ENCODE results near the gene ECM2.

ECM2 gene

DNA sequence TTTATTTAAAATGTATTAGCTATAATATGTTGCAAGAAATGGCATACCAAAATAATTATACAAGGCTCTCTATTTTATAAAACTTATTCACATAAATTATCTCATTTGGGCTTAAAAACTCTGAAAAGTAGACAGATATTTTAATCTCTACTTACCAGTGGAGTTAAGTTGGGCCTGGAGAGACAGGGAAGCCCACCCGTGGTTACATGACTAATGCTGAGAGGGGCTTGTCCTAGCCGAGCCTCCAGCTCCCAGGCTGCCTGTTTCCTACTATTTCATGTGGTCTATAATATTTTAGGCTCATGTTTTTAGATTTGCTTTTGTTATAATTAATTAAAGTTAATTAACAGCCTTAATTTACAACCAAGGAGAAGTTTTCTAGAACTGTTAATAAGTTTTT is 32.6 kb downstream of the ECM2 start:
- in situ Hi-C loops (cut with HindIII; ENCODE audit: low sequenced_read_pairs) = no loop called here

DNA sequence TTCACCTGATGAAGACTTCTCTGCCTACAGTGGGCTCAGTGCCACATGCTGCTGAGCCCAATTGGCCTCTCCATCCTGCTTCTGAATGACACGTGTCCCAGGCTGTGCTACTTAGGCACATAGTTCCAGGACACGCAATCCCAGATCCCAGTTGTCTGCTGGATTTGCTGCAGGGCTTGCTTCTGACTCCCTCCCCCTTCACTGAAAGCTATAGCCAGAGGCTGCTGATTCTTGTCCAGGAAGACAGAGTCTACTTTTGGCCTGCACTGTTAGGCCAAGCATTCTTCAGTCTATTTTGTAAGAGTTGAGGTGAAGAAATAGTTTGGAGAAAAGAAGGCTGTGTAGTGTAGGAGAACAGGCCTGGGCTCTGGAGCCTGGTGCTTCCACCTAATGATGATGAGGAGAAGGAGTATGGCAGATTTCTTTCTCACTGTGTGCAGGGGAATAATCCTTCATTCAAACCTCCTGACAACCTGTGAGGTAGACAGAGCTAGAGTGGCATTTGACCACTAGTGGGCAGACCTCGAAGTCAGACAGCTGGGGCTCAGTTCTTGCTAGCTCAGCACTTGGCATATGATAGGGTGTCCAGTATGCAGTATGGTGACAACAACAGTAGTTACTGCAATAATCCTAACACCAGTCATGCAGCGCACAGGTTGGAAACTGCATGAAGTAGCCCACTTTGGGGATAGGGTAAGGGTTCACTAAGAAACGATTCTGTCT is 34.0 kb downstream of the ECM2 start:
- in situ Hi-C loops (cut with HindIII; ENCODE audit: low sequenced_read_pairs) = no loop called here

DNA sequence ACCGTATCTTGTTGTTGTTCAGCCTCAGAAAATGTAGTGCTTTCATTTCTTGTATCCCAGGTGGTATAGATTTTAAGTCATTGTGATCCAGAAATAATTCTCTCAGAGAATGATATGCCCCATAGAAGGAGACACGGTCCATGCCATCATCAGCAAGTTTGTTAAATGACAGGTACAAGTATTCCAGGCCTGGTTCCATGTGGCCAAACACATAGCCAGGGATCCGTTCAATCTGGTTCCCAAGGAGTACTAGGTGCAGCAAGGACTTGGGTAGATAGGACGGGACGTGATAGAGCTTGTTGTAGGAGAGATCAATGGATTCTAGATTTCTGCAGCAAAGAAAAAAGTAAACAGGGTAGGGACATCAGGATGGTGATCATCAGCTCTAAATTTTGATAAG is 35.1 kb downstream of the ECM2 start:
- in situ Hi-C loops (cut with HindIII; ENCODE audit: low sequenced_read_pairs) = no loop called here

DNA sequence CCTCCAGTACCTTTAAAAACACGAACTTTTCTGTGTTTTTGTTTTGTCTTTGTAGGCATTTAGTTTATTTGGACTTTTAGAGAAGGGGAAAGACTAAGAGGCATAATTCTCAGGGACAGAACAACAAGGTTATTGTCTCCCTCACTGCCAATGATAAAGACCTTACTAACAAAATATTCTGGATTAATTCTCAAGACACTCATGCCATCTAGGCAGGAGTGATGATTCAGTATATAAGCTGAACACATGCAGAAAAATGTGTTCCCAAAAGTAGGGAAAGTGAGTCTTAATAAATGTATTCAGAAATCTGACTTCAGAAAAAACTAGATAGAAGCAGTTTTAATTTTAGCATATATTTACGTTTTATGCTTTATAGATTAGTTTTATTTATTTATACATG is 36.1 kb downstream of the ECM2 start:
- in situ Hi-C loops (cut with HindIII; ENCODE audit: low sequenced_read_pairs) = loop anchor here (25.0 kb wide), 1 partner anchor 112 kb away; no protein-coding TSS in a partner anchor

DNA sequence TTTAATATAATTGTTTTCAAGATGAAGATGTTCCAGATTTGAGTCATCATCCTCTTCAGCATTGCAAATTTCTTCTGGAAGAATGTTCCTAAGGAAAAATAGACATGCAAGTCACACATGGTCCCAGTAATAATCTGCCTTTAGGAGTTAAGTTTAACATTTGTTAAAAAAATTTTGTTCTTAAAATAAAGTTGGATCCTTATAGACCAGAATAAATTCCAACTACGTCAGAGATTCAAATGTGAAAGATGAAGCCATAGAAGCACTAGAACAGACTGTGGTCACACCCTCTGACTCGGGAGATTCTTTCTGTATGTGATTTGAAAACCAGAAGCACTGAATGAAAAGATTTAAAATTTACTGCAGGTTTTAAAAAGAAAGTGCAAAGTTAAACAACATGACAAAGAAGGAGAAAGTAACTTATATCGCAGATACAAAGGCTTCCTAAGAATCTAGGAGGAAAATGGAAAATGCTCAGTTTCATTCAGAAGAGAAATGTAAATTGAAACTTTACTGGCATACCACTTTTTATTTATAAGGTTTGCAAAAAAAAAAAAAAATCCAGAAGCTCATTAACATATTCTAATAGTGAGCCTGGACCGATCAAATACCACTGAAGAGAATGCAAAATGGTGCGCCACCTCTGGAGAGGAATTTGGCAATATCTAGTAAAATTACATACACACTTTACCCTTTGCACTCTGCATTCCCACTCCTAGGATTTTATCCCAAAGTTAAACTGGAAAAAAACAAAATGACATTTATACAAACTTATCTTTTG is 39.2 kb downstream of the ECM2 start:
- in situ Hi-C loops (cut with HindIII; ENCODE audit: low sequenced_read_pairs) = loop anchor here (25.0 kb wide), 1 partner anchor 109 kb away; no protein-coding TSS in a partner anchor

DNA sequence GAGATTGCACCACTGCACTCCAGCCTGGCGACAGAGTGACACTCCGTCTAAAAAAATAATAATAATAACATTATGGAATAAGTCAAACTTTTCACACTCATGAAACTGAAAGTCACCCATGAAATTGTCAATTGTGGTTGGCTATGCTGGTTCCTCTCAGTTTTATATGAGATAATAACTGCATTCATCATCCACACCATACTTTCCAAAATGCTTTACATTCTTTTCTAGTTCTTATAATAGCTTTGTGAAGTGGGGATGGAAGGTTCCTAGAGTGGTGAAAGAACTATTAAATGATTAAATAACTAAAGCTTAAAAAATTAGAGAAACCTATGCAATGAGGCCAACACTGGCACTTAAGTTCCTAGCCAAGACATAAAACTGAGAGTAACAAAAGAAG is 40.9 kb downstream of the ECM2 start:
- in situ Hi-C loops (cut with HindIII; ENCODE audit: low sequenced_read_pairs) = loop anchor here (25.0 kb wide), 1 partner anchor 108 kb away; no protein-coding TSS in a partner anchor

DNA sequence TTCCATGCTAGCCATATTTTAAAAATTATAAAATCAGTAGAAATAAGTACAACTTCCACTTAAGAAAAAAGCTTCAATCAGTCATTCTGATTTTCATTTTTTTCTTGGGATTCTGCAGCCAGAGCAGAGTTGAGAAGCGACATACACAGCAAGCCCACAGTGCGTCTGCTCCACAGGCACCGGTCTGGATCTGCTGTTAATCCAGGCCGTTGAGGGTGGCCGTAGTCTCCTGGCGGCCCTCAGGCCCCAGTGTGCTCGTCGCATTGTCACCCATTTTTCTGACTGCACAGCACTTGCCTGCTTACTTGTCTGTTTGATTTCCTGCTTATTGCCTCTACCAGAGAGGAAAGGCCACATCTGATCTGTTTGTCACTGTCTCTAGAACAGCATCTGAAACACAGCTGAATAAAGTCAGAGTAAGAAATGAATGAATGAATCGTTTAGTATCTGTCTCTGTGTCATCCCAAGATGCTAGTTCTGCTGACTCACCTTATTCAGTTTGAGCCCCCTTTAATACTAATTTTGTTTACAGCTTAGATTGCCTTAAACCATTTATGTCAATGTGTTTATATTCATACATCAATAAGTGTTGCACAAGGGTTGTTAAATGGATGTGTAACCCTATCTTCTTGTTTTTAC is 41.9 kb downstream of the ECM2 start:
- in situ Hi-C loops (cut with HindIII; ENCODE audit: low sequenced_read_pairs) = loop anchor here (25.0 kb wide), 1 partner anchor 107 kb away; no protein-coding TSS in a partner anchor

DNA sequence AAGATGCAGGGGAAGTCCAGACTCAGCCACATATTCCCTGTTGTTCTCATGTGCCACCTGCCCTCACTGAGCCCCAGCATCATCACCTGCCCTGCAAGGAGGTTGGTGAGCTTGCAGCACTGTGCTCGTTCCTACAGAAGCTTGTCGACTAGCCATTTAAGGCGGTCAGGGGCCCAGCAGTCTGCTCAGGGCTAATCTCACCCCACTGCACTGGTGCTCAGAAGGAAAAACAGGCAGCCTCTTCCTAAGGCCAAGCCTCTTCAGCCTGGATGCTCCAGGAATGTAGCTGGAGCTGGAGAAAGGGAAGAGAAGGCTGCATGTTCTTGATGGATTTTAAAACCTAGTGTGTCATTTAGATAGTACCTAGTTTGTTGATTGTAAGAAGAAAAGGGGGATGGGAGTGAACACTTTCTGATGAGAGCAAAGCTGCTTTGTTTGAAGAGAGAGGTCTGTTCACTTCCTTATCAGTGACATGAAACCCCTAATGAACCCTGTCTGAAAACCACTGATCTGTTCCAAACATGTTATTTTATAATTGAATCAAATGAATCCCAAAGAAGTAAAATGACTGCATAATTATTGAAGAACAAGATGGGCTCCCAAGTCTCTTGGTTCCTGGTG is 42.9 kb downstream of the ECM2 start:
- in situ Hi-C loops (cut with HindIII; ENCODE audit: low sequenced_read_pairs) = loop anchor here (25.0 kb wide), 1 partner anchor 106 kb away; no protein-coding TSS in a partner anchor

DNA sequence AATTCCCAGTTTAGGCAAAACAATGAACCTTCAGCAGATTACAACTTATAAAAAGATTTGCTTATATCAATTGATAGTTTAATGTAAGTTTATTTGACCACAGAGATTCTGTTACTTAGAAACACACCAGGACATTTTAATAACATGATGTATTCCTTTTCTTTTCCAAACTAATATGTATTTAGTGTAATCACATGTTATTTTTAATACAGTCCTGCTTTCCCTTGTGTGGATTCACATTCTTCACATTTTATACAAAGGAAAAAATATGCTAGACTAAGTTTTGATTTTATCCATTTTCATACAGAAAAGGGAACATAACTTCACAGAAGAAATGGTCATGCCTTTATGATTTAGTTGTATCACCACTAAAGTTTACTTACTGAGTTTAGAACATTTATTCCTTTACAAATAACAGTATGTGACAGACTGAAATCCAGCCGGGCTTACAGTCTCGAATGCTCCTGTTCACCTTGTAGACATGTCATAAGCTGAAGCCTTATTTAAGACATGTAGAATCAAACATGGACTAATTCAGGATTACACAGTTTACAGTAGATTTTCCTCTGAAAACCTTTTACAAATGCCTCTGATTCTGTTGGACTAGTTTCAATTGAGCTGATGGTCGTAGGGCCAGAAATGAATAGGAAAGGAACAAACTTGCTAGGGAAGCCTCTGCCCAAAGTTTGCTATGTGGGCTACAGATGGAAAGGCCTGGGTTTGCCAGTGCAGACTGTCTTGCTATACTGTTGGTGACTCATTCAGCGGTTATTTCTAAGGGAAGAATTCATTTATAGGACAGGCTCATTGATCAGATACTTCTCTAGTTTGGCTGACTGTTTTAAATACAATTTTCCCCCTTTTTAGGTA is 46.9 kb downstream of the ECM2 start:
- in situ Hi-C loops (cut with HindIII; ENCODE audit: low sequenced_read_pairs) = loop anchor here (5.0 to 25.0 kb wide), 2 partner anchors 62 to 102 kb away; no protein-coding TSS in a partner anchor

DNA sequence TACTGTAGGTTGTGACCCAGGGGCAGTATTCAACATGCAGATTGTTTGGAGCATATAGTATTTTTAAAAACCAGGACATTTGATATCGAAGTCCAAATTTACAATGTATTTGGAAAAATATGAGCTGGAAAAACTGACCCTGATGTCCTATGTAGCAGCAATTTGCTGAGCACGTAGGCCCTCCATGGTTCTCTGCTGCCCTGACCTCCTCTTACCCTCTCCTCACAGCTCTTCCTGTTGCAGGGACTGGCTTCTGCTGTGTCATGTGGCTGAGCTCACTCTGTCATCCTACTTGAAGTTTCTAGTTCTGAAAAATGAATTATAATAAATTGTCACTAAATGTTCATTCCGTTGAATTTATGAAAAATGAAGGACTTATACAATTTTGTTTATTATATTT is 49.4 kb downstream of the ECM2 start:
- in situ Hi-C loops (cut with HindIII; ENCODE audit: low sequenced_read_pairs) = loop anchor here (5.0 to 25.0 kb wide), 2 partner anchors 59 to 99 kb away; no protein-coding TSS in a partner anchor

DNA sequence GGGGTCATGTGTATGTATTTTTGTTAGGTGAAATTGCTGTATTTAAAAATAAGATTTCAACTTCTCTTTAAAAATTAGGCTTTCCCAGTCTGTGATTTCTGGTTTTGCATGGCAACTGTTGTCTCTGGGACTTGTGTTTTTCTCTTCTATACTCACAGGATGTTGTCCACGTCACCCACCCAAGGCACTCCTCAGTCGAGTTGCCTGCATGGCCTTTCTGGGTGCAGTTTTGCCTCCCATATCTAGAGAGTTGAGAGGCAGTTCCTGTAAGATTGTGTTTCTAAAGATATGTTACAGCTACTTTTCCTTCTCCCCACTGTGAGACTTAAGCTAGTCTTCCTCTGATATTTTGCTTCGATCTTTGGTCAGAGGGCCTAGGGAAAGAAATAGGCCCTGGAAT is 51.2 kb downstream of the ECM2 start:
- in situ Hi-C loops (cut with HindIII; ENCODE audit: low sequenced_read_pairs) = loop anchor here (25.0 kb wide), 1 partner anchor 97 kb away; no protein-coding TSS in a partner anchor

DNA sequence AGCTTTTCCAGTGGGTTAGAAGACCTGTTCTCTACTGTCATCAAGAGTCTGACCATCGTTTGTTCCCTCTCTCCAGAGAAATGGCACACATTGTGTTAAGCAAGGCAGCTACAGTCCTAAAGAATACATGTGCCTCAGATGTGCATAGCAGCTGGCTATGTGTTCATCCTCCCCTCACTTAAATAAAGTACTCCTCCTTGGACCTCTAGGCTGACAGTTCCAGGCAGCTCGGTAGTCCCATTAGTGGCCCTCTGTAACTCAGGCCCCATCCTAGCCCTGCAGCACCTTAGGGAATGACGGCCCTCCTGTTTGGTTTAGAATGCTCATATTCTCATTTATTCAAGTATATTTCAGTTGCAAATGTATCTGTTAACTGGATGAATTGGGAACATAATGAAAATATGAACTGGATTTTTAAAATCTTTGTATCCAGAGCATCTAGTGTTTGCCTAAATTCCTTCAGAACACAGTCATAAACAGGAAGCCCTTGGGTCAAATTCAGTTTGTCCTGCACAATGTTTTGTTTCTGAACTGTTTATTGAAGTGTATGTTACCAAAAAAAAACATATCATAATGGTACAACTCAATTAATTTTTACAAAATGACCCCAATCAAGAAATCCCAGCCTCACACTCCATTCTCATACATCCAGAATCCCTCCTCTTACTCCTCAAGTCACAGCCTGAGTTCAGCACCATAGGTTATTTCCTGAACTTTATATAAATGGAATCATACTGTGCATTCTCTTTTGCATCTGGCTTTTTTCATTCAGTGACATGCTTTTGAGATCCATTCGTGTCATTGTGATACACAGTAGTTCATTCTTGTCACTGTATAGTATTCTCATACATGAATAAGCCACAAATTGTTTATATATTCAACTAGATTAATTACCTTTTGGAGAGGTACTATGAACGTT is 51.9 kb downstream of the ECM2 start:
- in situ Hi-C loops (cut with HindIII; ENCODE audit: low sequenced_read_pairs) = loop anchor here (25.0 kb wide), 1 partner anchor 97 kb away; no protein-coding TSS in a partner anchor

DNA sequence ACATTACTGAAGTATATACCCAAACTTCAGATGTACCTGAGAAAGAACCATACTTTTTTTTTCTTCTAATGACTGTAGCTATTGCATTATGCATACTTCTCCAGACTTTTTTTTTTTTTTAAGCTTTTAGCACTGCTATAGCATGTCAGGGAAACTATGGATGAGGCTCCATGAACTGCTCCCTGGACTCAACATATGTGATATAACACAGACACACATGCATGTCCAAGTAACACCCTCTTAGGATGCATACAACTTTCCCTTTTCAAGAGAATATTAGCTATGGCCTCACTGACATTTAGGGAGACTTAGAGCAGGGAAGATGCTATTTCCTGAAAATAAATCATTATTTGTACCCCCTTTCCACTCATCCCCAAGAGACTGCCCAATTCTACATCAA is 53.0 kb downstream of the ECM2 start:
- in situ Hi-C loops (cut with HindIII; ENCODE audit: low sequenced_read_pairs) = loop anchor here (25.0 kb wide), 1 partner anchor 96 kb away; no protein-coding TSS in a partner anchor

DNA sequence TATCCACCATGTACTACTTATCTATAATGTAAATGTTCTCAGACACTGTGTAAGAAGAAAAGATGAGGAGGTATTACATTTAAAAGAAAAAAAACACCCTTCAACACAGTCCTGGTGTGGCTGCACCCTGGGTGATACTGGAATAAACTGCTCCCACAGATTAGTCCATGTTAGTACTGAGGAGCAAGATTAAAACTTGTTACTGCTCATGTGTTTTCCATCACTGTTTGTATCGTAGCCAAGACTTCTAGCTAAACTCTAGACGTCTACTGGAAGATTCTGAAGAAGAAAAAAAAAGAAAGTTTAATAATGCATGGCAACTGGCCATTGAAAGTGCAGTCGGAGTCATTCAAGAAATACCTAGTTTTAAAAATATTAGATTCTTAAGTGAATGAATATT is 53.5 kb downstream of the ECM2 start, which contains the start of gene ASPN:
ASPN (minus strand) TSS at position 178 of the 400 bp plus-strand sequence.
- in situ Hi-C loops (cut with HindIII; ENCODE audit: low sequenced_read_pairs) = loop anchor here (25.0 kb wide), 1 partner anchor 95 kb away; no protein-coding TSS in a partner anchor

DNA sequence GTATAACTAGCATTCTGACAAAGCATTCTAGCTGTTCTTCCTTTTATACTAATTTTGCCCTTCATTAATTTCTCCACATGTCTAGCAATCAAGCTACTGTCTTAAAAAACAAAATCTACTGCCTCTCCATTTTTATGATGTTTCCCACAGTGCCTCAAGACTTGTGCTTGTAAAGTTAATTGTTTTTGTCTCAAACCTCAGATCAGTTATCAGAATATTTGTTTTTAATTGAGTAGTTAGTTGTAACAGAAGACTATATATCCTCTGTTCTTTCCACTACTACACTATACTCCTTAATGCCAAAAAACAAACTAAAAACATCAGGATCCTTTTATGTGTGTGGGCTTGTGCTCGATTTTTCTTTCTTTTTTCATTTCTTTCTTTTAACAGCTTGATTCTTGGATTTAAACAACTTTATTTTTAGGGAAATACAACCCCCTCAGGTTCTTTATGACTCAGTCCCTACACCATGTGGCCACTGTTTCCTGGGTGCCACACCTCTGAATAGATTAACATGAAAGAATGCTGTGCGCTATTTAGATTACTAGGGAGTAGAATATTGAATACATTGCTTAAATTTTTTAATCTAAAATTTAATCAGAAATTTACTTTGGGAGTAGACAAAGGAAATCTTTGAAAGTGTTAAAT is 54.7 kb downstream of the ECM2 start:
- in situ Hi-C loops (cut with HindIII; ENCODE audit: low sequenced_read_pairs) = loop anchor here (25.0 kb wide), 1 partner anchor 94 kb away; no protein-coding TSS in a partner anchor

DNA sequence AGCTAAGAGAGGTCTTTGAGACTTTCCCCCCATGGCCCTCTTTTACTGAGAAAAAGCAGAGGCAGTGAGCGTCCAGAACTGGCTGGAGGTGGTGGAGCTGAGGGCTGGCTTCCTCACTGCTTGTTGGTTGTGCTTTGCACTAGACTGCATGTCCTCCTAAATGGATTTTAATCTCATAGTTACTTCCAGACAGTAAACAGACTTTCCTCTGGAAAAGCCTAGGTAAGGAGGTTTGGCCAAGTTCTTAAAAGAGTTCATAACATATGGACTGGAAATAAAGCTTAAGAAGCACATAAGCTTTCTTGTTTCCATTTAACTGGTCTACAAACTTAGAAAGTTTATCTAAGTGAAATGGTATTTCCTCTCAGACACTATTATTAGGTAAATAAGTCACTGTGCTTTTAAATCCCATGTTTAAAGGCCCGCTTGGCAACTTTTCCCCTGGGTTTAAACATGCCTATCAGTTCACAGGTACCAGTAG is 55.5 kb downstream of the ECM2 start:
- in situ Hi-C loops (cut with HindIII; ENCODE audit: low sequenced_read_pairs) = loop anchor here (25.0 kb wide), 1 partner anchor 93 kb away; no protein-coding TSS in a partner anchor

DNA sequence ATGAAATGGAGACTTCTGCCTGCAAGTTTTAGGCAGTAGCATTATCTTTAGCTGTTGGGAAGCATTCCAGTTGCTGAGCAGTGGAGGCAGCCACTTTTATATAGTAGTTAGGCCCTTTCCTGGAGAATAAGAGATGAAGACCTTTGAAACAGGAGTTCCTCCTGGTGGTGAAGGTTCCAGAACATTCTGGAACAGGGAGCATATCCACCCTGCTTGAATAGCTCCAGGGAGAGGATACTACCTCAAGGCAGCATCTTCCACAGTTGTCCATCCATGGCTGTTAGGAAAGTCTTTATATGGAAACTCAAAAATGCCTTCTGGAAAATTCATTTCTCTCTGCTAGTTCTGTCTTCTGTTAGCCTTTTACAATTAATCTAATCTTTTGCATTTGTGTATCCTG is 56.4 kb downstream of the ECM2 start:
- in situ Hi-C loops (cut with HindIII; ENCODE audit: low sequenced_read_pairs) = loop anchor here (25.0 kb wide), 1 partner anchor 92 kb away; no protein-coding TSS in a partner anchor

DNA sequence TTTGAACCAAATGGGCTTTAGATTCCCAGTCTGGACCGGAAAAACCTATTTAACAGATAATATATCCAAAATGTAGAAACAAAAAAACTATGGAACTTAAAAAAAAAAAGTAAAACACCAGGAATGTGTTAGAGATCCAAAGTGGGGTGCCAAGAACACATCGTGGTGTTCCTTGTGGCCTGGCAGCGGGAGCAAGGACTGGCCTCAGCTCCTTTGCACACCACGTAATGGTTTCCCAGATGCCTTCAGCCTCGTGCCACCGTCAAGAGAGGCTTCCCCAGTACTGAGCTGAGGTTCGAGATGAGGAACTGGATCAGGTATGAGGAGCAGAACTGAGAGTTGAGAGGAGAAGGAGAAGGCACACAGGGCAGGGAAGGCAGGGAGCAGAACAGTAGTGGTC is 57.0 kb downstream of the ECM2 start:
- in situ Hi-C loops (cut with HindIII; ENCODE audit: low sequenced_read_pairs) = loop anchor here (25.0 kb wide), 1 partner anchor 91 kb away; no protein-coding TSS in a partner anchor
